GM21515 (cell line): ENCODE results near the gene ABHD2.
"Not testable (repeated sequence)": the region's sequence is repeated elsewhere in the genome, so short reads cannot be mapped to it uniquely, and the experiment has no call there.

ENCODE experiments used
- ATAC-seq: cut with Tn5 transposase; IDR thresholded peaks from one replicate; pipeline ENCODE4 v1.9.1; 2021; ENCODE audit not compliant: unreplicated experiment

The ABHD2 gene

GRCh38 chr15:89217686-89218376 lies 129.6 kb downstream of the ABHD2 start:
- ATAC-seq, result no peak

GRCh38 chr15:89218531-89218930 lies 130.3 kb downstream of the ABHD2 start:
- no peak for ATAC-seq

GRCh38 chr15:89221543-89221942 lies 133.3 kb downstream of the ABHD2 start, which contains the start of gene RLBP1:
Gene RLBP1 (minus strand): TSS chr15:89221579. CDS start chr15:89218975, 2,604 bp downstream.
- ATAC-seq, result no peak

- ATAC-seq, result no peak
Observed at GRCh38 chr15:89225588-89225987, 137.3 kb downstream of the ABHD2 start.

- no peak for ATAC-seq
Observed at GRCh38 chr15:89226359-89227221, 138.3 kb downstream of the ABHD2 start.

- ATAC-seq, result no peak
Observed at GRCh38 chr15:89227425-89227824, 139.2 kb downstream of the ABHD2 start.

- ATAC-seq, result no peak
Observed at GRCh38 chr15:89230277-89230676, 142.0 kb downstream of the ABHD2 start.

GRCh38 chr15:89231832-89232231 lies 143.6 kb downstream of the ABHD2 start:
- ATAC-seq, result no peak

- ATAC-seq, result not testable (repeated sequence)
Observed at GRCh38 chr15:89239883-89240810, 151.9 kb downstream of the ABHD2 start.

GRCh38 chr15:89243046-89243690 lies 154.9 kb downstream of the ABHD2 start:
- ATAC-seq, result no peak

GRCh38 chr15:89243691-89244573 lies 155.7 kb downstream of the ABHD2 start, which contains the start of gene FANCI:
Gene FANCI (plus strand): TSS chr15:89243979. CDS start chr15:89247648, 3,669 bp downstream.
- ATAC-seq, result peak; percentile 93

GRCh38 chr15:89244574-89244903 lies 156.3 kb downstream of the ABHD2 start:
- peak; percentile 18 for ATAC-seq

- no peak for ATAC-seq
Observed at GRCh38 chr15:89247446-89247845, 159.2 kb downstream of the ABHD2 start.

- no peak for ATAC-seq
Observed at GRCh38 chr15:89248584-89248983, 160.3 kb downstream of the ABHD2 start.

- not testable (repeated sequence) for ATAC-seq
Observed at GRCh38 chr15:89250142-89250541, 161.9 kb downstream of the ABHD2 start.
